Endothelial cell of hepatic sinusoid (primary cell): ENCODE measurements around the gene AGAP1.

Experiments used
- in situ Hi-C: cut with HindIII; loops from 2 replicates; pipeline ENCODE4 v1.10.0; 2017; ENCODE audit warnings: low sequenced_read_pairs

AGAP1 gene

GRCh38 chr2:235939471-235939870, 445.6 kb downstream of the AGAP1 start:
- in situ Hi-C loops = loop anchor here (25.0 kb wide), 1 partner anchor 248 kb away; no protein-coding TSS in a partner anchor

DNA sequence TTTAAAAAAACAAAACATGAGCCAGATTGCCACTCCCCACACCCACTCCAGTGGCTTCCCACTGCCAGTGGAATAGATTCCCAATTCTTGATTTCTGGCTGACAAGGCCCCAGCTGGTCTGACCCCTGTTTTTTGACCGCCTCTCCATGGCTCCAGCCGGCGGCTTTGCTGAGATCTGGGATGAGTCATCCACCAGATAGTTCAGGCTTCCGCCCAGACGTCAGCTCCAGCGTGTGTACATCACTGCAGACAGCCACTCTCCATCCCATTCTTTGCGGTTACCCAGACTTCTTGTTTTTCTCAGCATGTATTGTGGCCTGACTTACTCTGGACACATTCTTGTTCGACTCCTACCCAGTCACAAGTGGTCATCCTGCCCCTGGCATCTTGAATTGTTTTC, 446.5 kb downstream of the AGAP1 start:
- in situ Hi-C loops = loop anchor here (25.0 kb wide), 1 partner anchor 247 kb away; no protein-coding TSS in a partner anchor

DNA sequence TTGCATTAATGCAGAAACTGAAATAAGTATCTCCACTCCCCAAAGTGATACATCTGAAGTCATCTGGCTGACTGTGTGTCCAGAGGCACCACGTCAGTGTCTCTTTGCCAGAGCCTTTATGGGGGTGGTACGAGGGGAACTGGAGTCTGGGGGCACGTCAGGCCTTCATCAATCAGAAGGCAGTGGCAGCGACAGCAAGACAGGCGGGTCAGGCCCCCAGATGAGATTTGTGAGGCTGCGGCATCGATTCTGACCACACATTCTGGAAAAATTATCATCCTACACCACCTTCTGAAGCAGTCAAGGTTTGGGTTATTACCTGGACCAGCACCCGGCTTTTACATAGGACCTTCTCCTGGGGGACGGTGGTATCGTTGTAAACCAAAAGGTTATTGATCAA, 450.7 kb downstream of the AGAP1 start:
- in situ Hi-C loops = loop anchor here (25.0 kb wide), 1 partner anchor 243 kb away; no protein-coding TSS in a partner anchor

DNA sequence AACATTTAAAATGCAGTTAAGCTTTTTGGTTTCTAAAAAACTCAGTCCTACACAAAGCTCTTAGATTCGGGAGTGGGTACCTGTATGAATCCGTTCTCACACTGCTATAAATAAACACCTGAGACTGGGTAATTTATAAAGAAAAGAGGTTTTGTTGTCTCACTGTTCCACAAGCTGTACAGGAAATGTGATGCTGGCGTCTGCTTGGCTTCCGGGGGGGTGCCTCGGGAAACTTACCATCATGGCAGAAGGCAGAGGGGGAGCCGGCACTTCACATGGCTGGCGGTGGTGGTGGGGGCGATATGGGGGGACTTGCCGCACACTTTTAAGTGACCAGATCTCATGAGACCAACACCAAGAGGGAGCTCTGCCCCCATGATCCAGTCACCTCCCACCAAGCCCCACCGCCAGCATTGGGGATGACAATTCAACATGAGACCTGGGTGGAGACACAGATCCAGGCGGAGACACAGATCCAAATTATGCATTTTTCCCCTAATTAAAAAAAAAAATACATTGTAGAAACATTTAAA, 451.8 kb downstream of the AGAP1 start:
- in situ Hi-C loops = loop anchor here (25.0 kb wide), 1 partner anchor 242 kb away; no protein-coding TSS in a partner anchor

GRCh38 chr2:235946590-235946989, 452.7 kb downstream of the AGAP1 start:
- in situ Hi-C loops = loop anchor here (25.0 kb wide), 1 partner anchor 241 kb away; no protein-coding TSS in a partner anchor

DNA sequence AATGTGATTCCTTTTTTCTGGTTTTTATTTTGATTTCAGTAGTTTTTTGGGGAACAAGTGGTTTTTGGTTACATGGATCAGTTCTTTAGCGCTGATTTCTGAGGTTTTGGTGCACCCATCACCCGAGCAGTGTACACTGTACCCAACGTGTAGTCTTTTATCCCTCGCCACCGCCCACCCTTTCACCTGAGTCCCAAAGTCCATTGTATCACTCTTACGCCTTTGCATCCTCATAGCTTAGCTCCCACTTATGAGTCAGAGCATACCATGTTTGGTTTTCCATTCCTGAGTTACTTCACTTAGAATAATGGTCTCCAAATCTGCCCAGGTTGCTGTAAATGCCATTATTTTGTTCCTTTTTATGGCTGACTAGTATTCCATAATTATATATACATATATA, 453.2 kb downstream of the AGAP1 start:
- in situ Hi-C loops = loop anchor here (25.0 kb wide), 1 partner anchor 240 kb away; no protein-coding TSS in a partner anchor

GRCh38 chr2:235949567-235950472, 456.0 kb downstream of the AGAP1 start:
- in situ Hi-C loops = loop anchor here (25.0 kb wide), 1 partner anchor 237 kb away; no protein-coding TSS in a partner anchor

DNA sequence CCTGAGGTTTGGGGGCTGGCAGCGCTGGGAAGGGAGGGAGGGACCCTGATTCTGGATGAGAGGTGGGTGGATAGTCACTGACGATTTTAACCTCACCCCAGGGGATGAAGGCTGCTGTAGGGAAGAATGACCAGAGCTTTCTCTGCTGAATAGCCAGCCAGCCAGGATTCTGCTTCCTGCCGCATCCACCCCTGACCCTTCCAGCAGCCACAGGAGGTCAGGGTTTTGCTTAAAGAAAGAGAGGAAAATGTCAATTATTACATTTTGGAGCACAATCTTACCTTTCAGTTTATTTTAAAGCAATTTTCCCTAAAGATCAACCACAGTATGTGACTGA, 456.6 kb downstream of the AGAP1 start:
- in situ Hi-C loops = no loop called here

DNA sequence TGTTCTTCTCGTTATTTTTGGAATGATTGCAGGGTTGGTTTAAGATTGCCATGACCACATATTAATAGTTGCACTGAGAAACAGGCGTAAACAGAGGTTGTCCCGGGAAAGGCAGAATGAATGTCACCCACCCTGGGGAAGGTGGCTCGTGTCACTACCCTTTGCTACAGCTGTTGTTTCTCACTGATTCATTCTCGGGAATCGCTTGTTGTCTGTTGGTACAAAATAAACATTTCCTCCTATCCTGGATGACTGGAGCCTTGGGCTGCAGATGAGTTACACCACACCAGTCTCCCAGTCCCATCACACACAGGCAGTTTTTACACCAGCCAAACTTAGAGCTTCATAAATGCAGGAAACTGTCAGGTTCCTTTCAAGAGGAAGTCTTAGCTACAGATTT, 457.6 kb downstream of the AGAP1 start:
- in situ Hi-C loops = no loop called here

- in situ Hi-C loops = no loop called here
Observed at GRCh38 chr2:235951982-235952381, 458.1 kb downstream of the AGAP1 start.

GRCh38 chr2:235952714-235953113, 458.9 kb downstream of the AGAP1 start:
- in situ Hi-C loops = no loop called here

DNA sequence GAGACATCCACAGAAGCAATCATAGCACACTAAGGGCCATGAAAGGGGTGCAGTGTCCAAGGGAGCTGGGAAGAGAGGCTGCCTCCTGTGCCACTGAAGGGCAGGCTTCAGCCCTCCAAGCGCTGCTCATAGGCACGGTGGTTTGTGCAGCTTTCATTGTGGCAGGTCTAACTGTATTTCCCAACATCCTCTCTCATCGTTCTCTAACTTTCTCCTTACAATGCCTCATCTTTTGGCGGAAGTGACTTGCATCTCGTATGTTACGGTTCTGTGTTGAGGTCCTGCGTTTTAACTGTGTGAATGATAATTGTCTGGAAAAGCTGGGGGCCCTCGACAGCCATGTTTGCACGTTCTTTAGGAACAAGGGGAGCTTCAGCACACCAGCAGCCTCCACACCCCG, 460.4 kb downstream of the AGAP1 start:
- in situ Hi-C loops = no loop called here

GRCh38 chr2:235954888-235955480, 461.1 kb downstream of the AGAP1 start:
- in situ Hi-C loops = no loop called here

DNA sequence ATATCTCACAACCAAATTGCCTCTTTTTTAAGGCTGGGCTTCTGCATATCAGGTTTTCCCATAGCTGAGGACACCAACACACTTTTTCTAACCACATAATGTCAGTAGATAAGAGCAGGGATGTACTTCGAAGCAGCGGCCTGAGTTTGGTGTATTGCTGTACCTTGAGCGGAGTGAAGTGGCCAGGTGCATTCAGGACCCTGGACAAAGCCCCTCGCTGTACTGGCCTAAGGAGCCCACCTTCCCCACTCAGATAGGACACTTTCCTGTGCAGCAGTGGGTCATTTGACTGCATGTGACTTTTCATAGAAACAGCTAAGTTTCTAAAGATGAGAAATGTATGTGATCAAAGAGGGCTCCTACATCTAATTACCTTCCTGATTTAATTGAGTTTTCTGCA, 461.8 kb downstream of the AGAP1 start:
- in situ Hi-C loops = no loop called here

DNA sequence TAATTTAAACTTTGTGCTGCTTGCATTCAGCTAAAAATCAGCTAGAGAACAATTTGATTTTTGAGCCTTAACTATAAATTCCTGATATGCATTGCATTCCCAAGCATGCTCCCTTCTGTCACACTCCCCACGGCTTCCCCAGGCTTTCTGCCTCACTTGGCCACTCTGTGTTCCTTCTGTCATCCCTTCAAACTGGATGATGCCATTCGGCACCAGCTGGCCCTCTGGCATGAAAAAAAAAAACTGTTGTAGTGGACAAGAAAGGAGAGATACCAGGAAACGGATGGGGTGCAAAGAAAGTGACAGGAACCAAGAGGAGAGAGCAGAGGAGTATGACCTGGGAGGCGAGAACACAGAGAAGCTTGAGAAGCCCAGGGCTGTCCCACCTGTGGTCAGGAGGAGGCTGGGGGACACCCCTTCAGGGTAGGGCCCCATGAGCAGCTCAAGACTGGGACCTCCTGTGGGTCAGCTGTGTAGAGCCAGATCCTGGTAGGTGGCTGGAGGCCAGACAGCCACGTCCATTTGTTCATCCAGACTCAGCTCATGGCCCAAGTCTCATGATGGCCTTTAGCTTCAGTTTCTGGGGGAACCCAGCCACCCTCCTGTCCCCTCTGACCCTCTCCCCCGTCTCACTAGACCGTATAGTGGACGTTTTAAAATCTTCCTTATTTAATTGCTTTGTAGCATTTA, 462.6 kb downstream of the AGAP1 start:
- in situ Hi-C loops = no loop called here

GRCh38 chr2:235957251-235957650, 463.4 kb downstream of the AGAP1 start:
- in situ Hi-C loops = no loop called here

DNA sequence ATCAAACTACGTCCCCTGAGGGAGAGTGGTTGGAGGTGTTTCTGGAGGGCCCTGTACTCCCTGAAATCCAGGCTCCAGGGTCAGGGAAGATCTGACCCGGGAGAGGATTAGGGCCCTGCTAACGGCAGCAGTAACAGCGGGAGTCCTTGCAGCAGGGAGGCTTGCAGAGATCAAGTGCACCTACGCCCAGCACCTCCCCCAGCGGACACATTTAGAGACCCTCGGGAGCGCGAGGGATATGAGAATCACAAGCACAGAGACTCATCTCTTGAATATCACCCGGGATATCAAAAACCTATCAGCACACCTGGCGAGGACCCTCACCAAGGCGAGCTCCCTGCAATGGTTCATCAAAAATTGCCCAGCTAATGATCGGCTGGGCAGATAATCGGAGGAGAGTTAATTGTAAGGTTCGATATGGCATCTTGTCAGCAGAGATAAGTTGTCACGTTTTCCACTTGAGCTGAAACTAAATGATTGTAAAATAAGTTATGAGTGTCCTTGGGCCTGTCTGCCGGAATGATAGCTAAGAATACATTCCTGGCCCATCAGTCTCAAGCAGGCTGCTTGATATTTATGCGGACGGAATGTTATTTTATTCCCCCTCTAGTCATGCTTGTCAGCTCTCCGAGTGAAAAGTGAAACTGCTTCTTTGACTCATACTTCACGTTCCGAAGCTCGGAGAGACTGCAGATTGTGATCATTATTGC, 464.5 kb downstream of the AGAP1 start:
- in situ Hi-C loops = no loop called here

- in situ Hi-C loops = no loop called here
Observed at GRCh38 chr2:235958931-235959410, 465.1 kb downstream of the AGAP1 start.

DNA sequence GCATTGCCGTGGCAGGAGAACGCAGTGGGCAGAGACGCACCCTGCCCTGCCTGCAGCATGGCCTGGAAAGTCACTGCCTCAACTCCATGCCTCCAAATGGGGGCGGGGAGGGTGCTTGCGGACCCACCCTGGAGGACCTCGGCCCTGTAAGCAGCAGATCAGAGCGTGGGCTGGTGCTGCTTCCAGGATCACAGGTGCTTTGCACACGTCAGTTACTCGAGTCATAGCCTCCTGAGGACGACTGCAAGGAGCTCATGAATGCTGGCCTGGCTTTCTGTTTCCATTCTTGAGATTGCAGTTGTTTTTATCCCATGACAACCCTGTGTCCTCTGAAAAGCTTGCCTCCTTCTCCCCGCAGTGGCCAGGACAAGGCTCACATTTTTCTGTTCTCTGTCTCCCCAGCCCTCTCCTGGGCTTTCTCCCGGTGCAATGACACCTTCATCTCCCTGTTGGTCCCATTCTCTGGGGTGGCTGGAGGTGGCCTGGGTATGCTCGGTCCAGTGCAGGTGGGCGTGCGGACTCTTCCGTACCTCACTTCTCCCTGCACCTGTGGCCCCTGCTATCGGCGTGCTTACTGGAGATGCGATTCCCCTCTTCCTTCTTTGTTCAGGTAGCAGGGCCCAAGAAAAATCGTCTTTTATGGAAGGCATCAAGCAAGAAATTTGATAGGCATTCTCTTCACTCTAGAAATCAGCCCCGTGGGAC, 466.3 kb downstream of the AGAP1 start:
- in situ Hi-C loops = no loop called here
